HG03565 (cell line): ENCODE measurements around the gene PDS5B.
"Not testable (repeated sequence)": the region's sequence is repeated elsewhere in the genome, so short reads cannot be mapped to it uniquely, and the experiment has no call there.

Source experiments
- ATAC-seq: cut with Tn5 transposase; IDR thresholded peaks from one replicate; pipeline ENCODE4 v1.9.1; 2021; ENCODE audit warnings: mild to moderate bottlenecking, moderate library complexity; ENCODE audit not compliant: unreplicated experiment

PDS5B gene

DNA sequence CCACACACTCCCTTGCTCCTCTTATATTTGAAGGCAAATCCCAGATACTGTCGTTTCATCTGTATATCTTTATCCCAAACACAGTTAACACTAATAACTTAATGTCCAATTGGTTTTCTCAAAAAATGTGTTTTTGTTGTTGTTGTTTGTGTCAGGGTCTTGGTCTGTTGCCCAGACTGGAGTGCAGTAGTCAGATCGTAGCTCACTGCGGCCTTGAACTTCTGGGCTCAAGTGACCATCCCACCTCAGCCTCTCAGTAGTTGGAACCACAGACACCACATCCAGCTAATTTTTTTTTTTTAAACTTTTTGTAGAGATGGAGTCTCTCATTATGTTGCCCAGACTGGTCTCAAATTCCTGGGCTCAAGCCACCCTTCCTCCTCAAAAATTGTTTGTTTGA lies 137.7 kb downstream of the PDS5B start:
- ATAC-seq, result no peak

- no peak for ATAC-seq
Observed at GRCh38 chr13:32726374-32727037, 140.3 kb downstream of the PDS5B start.

DNA sequence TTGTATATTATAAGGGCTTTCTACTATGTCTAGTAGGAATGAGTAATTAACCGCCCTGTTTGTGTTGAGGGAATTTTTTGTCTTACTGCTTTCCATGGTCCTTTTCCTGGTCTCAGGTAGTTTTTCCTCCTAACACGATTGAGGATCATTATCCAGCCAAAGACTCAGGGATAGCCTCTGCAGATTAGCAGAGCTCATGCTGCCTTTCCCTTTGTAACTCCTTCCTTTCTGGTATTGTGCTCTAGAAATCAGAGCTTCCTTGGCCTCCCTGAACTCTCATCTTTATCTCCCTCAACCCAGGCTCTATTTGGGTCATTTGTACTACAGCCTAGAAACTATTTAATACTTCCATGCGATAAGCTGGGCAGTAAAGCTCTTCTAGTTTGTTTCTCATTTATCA lies 142.1 kb downstream of the PDS5B start:
- no peak for ATAC-seq

DNA sequence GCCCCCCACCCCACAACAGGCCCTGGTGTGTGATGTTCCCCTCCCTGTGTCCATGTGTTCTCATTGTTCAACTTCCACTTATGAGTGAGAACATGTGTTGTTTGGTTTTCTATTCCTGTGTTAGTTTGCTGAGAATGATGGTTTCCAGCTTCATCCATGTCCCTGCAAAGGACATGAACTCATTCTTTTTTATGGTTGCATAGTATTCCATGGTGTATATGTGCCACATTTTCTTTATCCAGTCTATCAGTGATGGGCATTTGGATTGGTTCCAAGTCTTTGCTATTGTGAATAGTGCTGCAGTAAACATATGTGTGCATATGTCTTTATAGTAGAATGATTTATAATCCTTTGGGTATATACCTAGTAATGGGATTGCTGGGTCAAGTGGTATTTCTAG lies 142.8 kb downstream of the PDS5B start:
- ATAC-seq, result not testable (repeated sequence)

- no peak for ATAC-seq
Observed at GRCh38 chr13:32731074-32731473, 144.8 kb downstream of the PDS5B start.

DNA sequence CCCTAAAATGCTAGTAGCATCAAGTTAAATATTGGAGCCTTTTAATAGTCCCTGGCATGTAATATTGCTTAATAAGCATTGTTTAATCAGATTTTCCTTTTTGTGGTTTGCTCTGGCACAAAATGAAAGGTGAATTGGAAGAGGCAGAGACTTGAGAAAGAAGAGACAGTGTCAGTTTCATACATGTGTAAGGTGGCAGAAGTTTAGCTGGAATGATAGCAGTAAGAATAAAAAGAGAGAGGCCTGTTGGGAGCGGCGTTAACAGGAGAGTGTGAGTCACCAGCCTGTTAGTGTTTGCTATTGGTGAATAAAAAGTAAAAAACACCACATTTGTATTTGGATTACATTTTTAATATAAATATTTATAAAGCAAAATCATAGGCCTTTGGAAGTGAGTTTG lies 145.3 kb downstream of the PDS5B start:
- no peak for ATAC-seq

DNA sequence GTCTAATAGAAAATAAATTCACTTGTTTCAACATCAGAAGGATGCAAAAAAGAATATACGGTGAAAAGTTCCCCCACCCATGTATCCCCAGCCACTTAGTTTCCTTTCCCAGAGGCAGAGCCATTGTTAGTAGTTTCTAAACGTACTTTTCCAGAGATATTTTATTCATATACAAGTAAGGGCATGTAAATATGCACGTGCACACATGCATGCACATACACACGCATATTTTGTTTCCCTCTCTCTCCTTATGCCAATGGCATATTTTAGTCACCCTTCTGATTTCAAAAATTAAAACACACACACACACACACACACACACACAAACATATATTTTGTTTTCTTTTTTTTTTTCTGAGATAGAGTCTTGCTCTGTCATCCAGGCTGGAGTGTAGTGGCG lies 147.4 kb downstream of the PDS5B start:
- ATAC-seq, result no peak

- no peak for ATAC-seq
Observed at GRCh38 chr13:32734511-32734910, 148.3 kb downstream of the PDS5B start.

DNA sequence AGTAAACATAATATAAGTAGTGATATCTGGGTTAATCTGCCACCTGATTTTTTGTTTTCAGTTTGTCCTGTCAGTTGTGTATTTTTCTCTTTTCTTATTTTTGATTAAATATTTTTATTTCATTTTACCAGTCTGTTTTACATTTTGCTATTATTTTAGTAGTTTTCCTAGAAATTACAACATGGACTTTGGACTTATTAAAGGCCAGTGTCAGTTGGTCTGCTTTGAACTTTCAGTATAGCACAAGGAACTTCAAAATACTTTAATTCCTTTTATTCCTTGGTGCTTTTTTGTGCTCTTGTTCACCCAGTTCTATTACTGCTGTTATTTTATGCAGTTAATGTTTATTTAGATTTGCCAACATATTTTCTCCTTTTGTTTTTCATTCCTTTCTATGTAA lies 149.6 kb downstream of the PDS5B start:
- ATAC-seq, result no peak

DNA sequence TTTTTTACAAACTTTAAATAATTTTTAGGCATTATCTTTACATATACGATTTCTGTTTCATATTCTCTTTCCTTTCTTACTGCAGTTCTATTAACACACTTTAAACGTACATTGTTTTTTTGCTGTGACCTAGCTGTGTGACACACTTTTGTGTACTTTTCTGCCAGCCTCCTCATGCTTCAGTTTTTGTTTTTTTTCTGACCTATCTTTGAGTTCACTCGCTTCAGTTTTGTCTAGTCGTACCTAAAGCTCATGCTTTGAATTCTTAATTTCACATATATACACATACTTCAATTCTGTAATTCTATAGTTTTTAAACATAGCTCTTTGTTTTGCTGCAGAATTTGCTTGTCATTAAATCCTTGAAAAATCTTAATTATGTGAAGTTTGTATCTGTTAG lies 150.4 kb downstream of the PDS5B start:
- peak; percentile 17 for ATAC-seq

- ATAC-seq, result peak; percentile 51
Observed at GRCh38 chr13:32737111-32737571, 150.9 kb downstream of the PDS5B start.

GRCh38 chr13:32737679-32738078 lies 151.4 kb downstream of the PDS5B start:
- ATAC-seq, result peak; percentile 23

- ATAC-seq, result no peak
Observed at GRCh38 chr13:32745509-32745908, 159.3 kb downstream of the PDS5B start.

- ATAC-seq, result no peak
Observed at GRCh38 chr13:32746474-32746873, 160.2 kb downstream of the PDS5B start.

GRCh38 chr13:32748305-32748704 lies 162.1 kb downstream of the PDS5B start:
- ATAC-seq, result no peak

GRCh38 chr13:32751340-32751739 lies 165.1 kb downstream of the PDS5B start:
- ATAC-seq, result no peak

DNA sequence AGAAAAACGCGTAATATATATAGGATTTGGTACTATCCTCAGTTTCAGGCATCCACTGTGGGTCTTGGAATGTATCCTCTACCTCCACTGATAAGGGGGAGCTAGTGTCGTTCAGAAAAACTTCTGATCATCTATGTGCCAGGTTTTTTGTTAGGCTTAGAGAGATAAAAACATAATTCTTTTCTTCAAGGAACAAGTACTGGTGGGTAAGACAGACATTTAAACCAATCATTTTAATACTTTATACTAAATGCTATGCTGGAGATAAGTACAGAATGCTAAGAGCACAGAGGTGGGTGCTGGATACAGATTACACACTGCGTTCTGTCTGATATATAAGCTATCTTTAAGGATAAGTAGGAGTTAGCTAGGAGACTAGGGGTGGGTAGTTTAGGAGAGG lies 166.1 kb downstream of the PDS5B start:
- ATAC-seq, result no peak

GRCh38 chr13:32752997-32753606 lies 166.8 kb downstream of the PDS5B start:
- ATAC-seq, result no peak

DNA sequence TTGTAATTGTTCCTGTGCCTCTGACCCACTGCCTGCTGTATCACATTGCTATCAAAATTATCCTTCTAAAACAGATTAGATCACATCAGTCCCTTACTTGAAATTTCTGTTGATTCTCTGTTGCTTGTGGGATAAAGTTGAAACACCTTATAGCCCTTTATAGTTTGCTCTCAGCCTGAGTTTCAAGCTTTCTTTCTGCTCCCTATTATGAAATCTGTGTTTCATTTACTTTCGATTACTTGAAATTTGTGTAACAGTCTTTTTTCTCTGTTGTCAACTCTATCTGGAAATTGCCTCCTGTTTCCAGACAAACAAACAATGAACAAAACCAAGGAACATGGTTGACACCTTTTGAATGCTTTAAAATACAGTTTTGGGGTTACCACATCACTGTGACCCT lies 167.9 kb downstream of the PDS5B start:
- no peak for ATAC-seq

DNA sequence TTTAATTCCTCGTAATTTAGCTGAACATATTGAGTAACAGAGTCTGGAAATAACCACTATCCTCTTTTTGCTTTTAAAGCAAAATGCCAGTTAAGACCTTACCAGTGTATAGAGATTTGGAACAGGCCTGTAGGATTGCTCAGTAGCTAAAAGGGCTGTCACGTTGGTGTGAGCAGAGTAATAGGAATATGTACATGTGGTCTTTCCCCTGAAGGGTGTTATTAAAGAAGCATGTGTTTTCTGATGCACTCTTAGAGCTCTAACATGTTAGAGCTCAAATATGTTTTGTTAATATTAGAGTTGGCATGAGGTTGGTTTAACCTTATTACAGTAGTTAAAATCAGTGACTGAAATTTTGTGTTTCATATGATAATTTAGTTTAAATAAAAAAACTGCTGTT lies 172.9 kb downstream of the PDS5B start:
- ATAC-seq, result no peak

GRCh38 chr13:32761472-32761871 lies 175.2 kb downstream of the PDS5B start:
- ATAC-seq, result no peak

GRCh38 chr13:32779119-32779518 lies 192.9 kb downstream of the PDS5B start:
- ATAC-seq, result no peak

DNA sequence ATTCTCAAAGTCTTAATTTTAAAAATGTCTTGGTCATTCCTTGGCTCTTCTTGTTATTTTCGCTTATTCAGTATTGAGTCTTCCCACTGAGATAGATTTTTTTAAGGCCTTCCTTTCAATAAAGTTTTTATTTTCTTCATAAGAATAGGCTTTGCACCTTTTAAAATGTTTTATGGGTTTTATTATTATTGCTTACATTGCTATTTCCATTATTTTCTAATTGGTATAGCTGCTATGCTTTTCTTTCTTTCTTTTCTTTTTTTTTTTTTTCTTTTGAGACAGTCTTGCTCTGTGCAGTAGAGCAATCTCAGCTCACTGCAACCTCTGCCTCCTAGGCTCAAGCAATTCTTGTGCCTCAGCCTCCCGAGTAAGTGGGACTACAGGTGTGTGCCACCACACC lies 195.7 kb downstream of the PDS5B start:
- ATAC-seq, result no peak
